Osteoblast (primary cell): ENCODE data around the gene FES. TPM values are rescaled to one million over a fixed set of nuclear protein-coding genes. Genes with fewer than 3 reads are reported as not detected.
A peak's percentile ranks its signal among the peaks of the same experiment; 100 is the strongest.

Experiments used
- DNase-seq: peaks from one replicate; pipeline ENCODE4 v3.0.0; 2011; ENCODE audit warnings: low spot score, mixed read lengths; ENCODE audit not compliant: insufficient read length; ENCODE audit errors: missing footprints
- H2AFZ ChIP-seq: 2 replicates; pipeline ENCODE4 v1.6.0; 2011; ENCODE audit warnings: mild to moderate bottlenecking, low read length
- H3K27ac ChIP-seq: 2 replicates; pipeline ENCODE4 v1.5.1; 2011; ENCODE audit warnings: mild to moderate bottlenecking, low read depth, low read length, moderate library complexity
- H3K27me3 ChIP-seq: 2 replicates; pipeline ENCODE4 v1.6.0; 2012; ENCODE audit warnings: mild to moderate bottlenecking, control low read depth, inconsistent platforms, low read length, moderate library complexity; ENCODE audit not compliant: insufficient read depth
- H3K36me3 ChIP-seq: 2 replicates; pipeline ENCODE4 v1.5.1; 2011; ENCODE audit warnings: mild to moderate bottlenecking, low read length, control low read depth, moderate library complexity; ENCODE audit not compliant: insufficient read depth
- H3K4me1 ChIP-seq: 2 replicates; pipeline ENCODE4 v1.5.1; 2011; ENCODE audit warnings: mild to moderate bottlenecking, low read length, control low read depth, moderate library complexity; ENCODE audit not compliant: insufficient read depth
- H3K4me2 ChIP-seq: 2 replicates; pipeline ENCODE4 v1.6.0; 2011; ENCODE audit warnings: mild to moderate bottlenecking, low read length; ENCODE audit not compliant: insufficient read depth
- H3K4me3 ChIP-seq: fragments of 200-600 bp; sonication (generic); 3 replicates; pipeline ENCODE4 v1.5.1; 2012; ENCODE audit warnings: mild to moderate bottlenecking, low read length, inconsistent platforms; ENCODE audit not compliant: insufficient read depth
- H3K79me2 ChIP-seq: 2 replicates; pipeline ENCODE4 v1.6.0; 2012; ENCODE audit warnings: mild to moderate bottlenecking, low read length, control low read depth, inconsistent platforms; ENCODE audit not compliant: insufficient read depth
- H3K9me3 ChIP-seq: 2 replicates; pipeline ENCODE4 v1.5.1; 2011; ENCODE audit warnings: low read depth, low read length, control low read depth
- H4K20me1 ChIP-seq: 2 replicates; pipeline ENCODE4 v1.6.0; 2012; ENCODE audit warnings: mild to moderate bottlenecking, low read length, control low read depth; ENCODE audit not compliant: insufficient read depth
- CTCF ChIP-seq: IDR thresholded peaks from 2 replicates; pipeline ENCODE4 v1.5.1; 2011; ENCODE audit warnings: mild to moderate bottlenecking, low read depth, low read length, moderate library complexity; ENCODE audit errors: extremely low read depth
- small RNA-seq: library from RNA; depleted of rRNA; stranded (forward); fragments of <200 nt; gene quantifications from one replicate; pipeline ENCODE3, GENCODE V24; 2012
- total RNA-seq: library from RNA; depleted of rRNA; stranded (reverse); fragments of >200 nt; gene quantifications from 2 replicates; pipeline ENCODE4 v1.2.3, GENCODE V29; 2012

Gene FES
- total RNA-seq, 1 donor, result 20.3 TPM

GRCh38 chr15:90939756-90940155, 55.5 kb downstream of the FES start:
- TF ChIP-seq CTCF, result no peak
- H3K4me1 ChIP-seq, result peaks cover 12% of the 10 kb centered on the region
- no peak overlapping the region for H3K4me2 ChIP-seq
- H3K27ac ChIP-seq, result no peak overlapping the region
- H4K20me1 ChIP-seq, result peaks cover 6% of the 10 kb centered on the region
- H3K9me3 ChIP-seq, result no peaks in the 10 kb centered on the region
- no peak for DNase-seq
- H2AFZ ChIP-seq, result no peak overlapping the region
- H3K36me3 ChIP-seq, result peaks cover 73% of the 10 kb centered on the region
- no peaks in the 10 kb centered on the region for H3K27me3 ChIP-seq
- H3K4me3 ChIP-seq, result no peak overlapping the region
- peaks cover 22% of the 10 kb centered on the region for H3K79me2 ChIP-seq

GRCh38 chr15:90941038-90941437, 56.7 kb downstream of the FES start:
- H3K4me2 ChIP-seq, result no peak overlapping the region
- H3K27me3 ChIP-seq, result no peaks in the 10 kb centered on the region
- no peaks in the 10 kb centered on the region for H3K9me3 ChIP-seq
- no peak overlapping the region for H2AFZ ChIP-seq
- no peak overlapping the region for H3K4me3 ChIP-seq
- H3K27ac ChIP-seq, result no peak overlapping the region
- peaks cover 6% of the 10 kb centered on the region for H4K20me1 ChIP-seq
- peaks cover 14% of the 10 kb centered on the region for H3K79me2 ChIP-seq
- DNase-seq, result peak; percentile 59
- peaks cover 77% of the 10 kb centered on the region for H3K36me3 ChIP-seq
- no peak for TF ChIP-seq CTCF
- peaks cover 7% of the 10 kb centered on the region for H3K4me1 ChIP-seq

GRCh38 chr15:90942354-90943120, 58.2 kb downstream of the FES start:
- Histone ChIP-seq H4K20me1 (peaks cover 6% of the 10 kb centered on the region), H3K4me1 (no peaks in the 10 kb centered on the region), H3K9me3 (no peaks in the 10 kb centered on the region), H3K4me2 (no peak overlapping the region), H3K27ac (no peak overlapping the region), H3K36me3 (peaks cover 79% of the 10 kb centered on the region), H2AFZ (no peak overlapping the region), H3K27me3 (no peaks in the 10 kb centered on the region), H3K4me3 (no peak overlapping the region), H3K79me2 (peaks cover 3% of the 10 kb centered on the region)
- no peak for DNase-seq
- TF ChIP-seq CTCF, result no peak

- peaks cover 78% of the 10 kb centered on the region for H3K36me3 ChIP-seq
- no peaks in the 10 kb centered on the region for H3K79me2 ChIP-seq
Measured at GRCh38 chr15:90945091-90945490, 60.8 kb downstream of the FES start.

More at GRCh38 chr15:90945091-90945490, 60.8 kb downstream of the FES start:
- no peaks in the 10 kb centered on the region for H3K9me3 ChIP-seq
- peaks cover 2% of the 10 kb centered on the region for H4K20me1 ChIP-seq
- H3K4me2 ChIP-seq, result no peak overlapping the region
- no peaks in the 10 kb centered on the region for H3K27me3 ChIP-seq
- H2AFZ ChIP-seq, result no peak overlapping the region
- H3K4me3 ChIP-seq, result no peak overlapping the region
- peak; percentile 29 for DNase-seq
- no peak overlapping the region for H3K27ac ChIP-seq
- TF ChIP-seq CTCF, result no peak
- H3K4me1 ChIP-seq, result peaks cover 8% of the 10 kb centered on the region

Small RNA genes lying within 50 kb of the gene (small RNA-seq; reads per million reads assigned to genes)
- not detected for gene RN7SL363P

Other genes with a start within 250 kb of the FES start
- 1.4 and 1.5 TPM in 2 replicates for gene BLM, start 167.2 kb upstream of the FES start, total RNA-seq
- 39.1 and 42.7 TPM in 2 replicates for gene FURIN, start 15.9 kb upstream of the FES start, total RNA-seq
- 15.2 and 20.0 TPM in 2 replicates for gene MAN2A2, start 18.8 kb downstream of the FES start, total RNA-seq
- 8.8 and 11.6 TPM in 2 replicates for gene HDDC3, start 48.0 kb downstream of the FES start, total RNA-seq
- 72.5 and 74.9 TPM in 2 replicates for gene UNC45A, start 50.8 kb downstream of the FES start, total RNA-seq
- gene RCCD1, start 70.4 kb downstream of the FES start, total RNA-seq, result 11.2 TPM in 2 replicates
- gene PRC1, start 110.0 kb downstream of the FES start, total RNA-seq, result 17.1 and 17.7 TPM in 2 replicates
- 8.0 and 10.0 TPM in 2 replicates for gene VPS33B, start 138.1 kb downstream of the FES start, total RNA-seq
- gene SV2B, start 215.8 kb downstream of the FES start, total RNA-seq, result under 0.01 TPM in 1 of 2 replicates, not detected in the other